GM19372 (cell line): ENCODE data around the gene RAE1.

ENCODE experiments used
- ATAC-seq: cut with Tn5 transposase; IDR thresholded peaks from one replicate; pipeline ENCODE4 v1.9.1; 2021; ENCODE audit warnings: mild to moderate bottlenecking, low read depth, moderate library complexity; ENCODE audit not compliant: unreplicated experiment

RAE1 gene

DNA sequence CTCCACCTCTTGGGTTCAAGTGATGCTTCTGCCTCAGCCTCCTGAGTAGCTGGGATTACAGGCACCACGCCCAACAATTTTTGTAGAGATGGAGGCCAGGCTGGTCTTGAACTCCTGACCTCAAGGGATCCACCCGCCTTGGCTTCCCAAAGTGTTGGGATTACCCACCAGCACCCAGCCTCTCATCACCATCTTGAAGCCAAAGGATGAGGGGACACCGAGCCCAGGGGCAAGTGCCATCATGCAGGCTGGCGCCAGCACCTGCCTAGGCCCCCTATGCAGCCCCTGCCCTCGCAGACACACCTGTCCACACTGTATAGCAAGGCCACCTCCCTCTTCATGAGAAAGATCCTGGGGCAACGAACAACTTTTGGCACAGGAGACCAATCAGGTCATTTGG lies 34.9 kb downstream of the RAE1 start:
- ATAC-seq: no peak

DNA sequence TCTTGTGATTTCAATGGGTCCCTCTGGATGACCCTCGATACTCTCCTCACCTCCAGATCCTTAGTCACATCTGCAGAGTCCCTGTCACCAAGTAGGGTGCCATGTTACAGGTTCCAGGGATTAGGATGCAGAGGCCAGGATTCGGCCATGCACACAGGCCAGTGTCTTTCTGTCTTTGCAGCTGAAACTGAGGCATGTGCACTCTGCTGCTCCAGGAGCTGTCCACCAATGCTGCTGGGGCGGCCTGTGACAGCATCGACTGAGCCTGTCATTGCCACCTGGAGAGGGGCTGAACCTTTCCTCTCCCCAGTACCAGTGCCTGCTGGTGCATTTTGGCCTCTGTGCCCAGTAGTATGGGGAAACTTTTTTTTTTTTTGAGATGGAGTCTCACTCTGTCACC lies 35.7 kb downstream of the RAE1 start:
- no peak for ATAC-seq

DNA sequence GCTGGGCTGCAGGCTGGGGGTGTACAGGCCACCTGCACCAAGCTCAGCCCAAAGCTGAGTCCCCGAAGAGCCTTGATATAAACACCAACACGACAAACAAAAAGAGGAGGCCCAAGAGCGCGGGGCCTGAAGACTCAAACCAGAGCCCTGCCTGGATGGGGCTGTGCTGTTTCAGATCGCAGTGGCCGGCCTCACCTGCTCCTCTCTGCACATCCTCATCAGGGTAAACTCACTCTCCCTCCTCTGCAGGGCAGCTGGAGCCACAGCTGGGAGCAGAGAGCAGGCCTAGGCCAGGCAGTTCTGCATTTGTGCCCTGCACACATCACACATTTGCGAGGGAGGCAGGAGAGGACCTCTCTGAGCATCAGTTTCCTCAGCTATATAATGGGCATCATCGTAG lies 36.4 kb downstream of the RAE1 start:
- ATAC-seq: no peak

DNA sequence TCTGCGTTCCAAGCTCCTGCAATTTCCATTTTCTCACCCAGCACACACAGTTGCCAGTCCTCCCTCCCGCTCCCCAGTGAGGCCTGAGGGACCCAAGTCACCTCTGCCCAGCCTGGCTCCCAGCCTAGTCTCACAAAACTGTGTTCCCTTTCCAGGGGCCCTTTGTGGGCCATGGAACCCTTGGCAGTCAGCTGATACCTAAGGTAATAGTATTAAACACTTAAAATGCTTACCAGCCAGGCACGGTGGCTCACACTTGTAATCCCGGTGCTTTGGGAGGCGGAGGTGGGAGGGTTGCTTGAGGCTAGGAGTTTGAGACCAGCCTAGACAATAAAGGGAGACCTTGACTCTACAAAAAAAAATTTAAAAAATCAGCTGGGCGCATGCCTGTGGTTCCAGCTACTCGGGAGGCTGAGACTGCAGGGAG lies 36.9 kb downstream of the RAE1 start:
- ATAC-seq: no peak

DNA sequence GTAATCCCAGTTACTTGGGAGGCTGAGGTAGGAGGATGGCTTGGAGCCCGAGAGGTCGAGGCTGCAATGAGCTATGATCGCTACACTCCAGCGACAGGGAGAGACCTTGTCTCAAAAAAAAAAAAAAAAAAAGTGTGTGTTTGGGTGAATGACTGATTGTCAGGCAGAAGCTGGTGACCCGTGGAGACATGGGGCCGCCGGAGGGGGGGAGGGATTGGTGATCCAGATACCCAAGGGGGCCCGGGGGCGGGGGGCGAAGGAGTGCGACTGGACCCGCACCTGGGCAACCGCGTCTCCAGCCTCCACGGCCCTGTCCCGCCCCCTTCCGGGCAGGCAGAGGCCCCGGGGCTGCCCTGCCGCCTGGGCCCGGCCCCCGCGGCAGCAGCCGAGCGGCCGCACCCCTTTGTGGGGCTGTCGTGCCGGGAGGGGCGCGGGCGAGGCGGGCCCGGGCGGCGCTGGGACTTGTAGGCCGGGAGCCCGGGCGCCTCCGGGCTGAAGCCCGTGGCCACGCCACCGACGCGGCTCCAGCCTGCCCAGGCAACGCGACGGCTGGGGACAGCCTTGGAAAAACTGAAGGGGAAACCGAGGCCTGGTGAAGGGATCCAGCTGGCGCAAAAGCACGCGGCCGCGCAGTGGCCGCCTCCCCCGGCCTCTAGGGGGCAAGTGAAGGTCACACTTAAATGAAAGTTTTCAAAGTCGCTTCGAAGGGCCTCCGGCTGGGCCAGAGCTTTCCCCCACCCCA lies 38.1 kb downstream of the RAE1 start:
- ATAC-seq: peak; percentile 30

DNA sequence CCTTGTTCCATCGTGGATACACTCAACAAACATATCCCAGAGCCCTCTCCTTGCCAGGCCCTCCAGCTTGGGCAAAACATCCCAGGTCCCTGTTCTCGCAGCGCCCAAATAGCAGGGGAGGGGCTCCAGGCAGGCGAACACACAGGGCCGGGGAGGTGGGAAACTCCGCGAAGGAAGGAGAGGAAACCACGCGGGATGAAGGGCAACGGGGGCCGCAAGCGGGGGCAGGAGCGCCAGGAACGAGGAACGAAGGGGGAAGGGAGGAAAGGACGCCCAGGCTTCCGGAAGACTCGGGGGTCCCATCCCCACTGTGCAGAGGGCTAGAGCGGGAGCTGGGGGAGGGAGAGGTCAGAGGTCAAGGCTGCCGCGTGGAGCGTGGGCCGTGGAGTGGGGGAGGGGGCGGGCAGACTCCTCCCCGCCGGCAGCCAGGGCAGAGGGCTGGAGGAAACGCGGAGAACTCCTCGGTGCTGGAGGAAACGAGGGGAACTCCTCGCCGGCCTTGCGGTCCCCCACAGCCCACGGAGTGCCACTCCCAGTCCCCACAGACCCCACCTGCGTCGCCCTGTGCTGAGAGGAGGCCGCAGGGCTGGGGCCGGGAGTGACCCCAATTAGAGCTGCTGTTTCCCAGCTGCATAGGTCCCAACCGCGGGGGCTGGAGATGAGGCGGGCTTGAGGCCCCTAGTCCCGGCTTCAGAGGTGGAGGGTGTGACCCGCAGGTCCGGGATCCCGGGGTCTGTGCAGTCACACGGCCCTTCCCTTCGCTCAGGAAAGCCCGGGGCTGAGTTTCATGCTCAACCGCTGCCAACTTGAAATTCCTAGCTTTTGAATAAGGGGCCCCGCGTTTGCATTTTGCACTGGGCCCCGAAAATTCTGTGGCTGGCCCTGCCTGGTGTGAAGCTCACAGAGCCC lies 38.9 kb downstream of the RAE1 start:
- no peak for ATAC-seq

DNA sequence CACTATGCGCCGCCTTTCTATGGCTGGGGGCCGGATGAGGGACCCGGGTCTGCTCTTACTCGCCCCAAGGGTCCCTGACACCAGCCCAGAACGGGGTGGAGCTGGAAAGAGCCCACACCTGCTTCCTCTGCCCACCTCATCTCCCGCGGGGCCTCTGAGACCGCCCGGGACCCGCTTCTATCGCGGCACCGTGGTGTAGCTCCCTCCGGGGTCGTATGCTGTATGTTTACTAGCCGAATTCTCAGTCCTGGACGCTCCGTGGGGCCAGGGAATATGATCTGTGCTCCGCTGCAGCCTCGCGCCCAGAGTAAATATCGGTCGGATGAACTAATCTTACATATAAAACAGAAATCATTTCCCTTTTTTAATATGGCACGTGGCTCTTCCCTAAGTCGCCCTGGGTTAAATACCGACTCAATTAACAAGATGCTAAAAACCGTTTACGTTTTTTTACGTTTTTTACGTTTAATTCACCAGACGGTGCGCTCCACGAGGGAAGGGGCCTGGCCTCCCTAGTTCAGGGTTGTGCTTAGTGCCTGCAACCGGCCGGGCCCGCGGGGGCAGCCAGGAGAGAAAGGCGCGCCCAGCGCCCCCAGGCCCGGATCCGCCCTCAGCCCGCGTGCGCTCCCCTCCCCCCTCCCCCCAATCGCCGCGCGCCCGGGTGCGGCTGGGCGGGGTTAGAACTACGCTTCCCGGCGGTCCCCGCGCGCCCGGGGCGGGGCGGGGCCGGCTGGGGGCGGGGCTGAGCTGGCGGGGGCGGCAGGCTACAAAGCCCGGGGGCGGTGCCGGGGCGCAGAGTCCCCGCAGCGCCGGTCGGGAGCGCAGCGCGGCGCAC lies 39.8 kb downstream of the RAE1 start, which contains the start of gene RBM38:
RBM38 (plus strand) TSS at position 793 of the 835 bp plus-strand sequence. CDS start 186 bp downstream, outside the sequence.
- peak; percentile 59 for ATAC-seq

DNA sequence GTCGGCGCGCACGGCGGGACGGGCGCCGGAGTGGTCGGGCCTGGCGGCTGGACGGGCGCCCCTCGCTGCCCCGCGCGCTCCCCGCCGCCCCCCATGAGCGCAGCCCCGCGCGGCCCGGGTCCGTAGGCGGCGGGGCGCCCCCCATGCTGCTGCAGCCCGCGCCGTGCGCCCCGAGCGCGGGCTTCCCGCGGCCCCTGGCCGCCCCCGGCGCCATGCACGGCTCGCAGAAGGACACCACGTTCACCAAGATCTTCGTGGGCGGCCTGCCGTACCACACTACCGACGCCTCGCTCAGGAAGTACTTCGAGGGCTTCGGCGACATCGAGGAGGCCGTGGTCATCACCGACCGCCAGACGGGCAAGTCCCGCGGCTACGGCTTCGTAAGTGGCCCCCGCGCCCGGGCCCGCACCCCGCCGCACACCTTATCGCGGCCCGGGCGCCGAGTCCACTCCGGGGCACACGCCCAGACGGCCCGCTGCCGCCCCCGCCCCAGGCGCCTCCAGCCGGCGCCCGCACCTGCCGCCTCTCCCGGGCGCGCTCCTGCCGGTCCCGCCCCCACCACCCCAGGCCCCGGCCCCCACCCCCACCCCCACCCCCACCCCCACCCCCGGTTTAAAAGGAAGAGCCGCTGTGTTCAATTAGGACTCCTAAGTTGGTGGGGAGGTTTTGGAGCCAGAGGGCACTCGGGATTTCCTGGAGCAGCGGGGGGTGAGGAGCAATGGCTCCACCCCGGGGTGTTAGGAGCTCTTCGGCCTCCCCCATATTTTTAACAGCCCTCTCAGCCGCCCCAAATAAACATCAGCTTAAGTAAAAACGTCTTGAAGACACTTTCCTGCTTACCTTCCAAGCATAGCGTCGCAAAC lies 40.6 kb downstream of the RAE1 start:
- peak; percentile 6 for ATAC-seq

DNA sequence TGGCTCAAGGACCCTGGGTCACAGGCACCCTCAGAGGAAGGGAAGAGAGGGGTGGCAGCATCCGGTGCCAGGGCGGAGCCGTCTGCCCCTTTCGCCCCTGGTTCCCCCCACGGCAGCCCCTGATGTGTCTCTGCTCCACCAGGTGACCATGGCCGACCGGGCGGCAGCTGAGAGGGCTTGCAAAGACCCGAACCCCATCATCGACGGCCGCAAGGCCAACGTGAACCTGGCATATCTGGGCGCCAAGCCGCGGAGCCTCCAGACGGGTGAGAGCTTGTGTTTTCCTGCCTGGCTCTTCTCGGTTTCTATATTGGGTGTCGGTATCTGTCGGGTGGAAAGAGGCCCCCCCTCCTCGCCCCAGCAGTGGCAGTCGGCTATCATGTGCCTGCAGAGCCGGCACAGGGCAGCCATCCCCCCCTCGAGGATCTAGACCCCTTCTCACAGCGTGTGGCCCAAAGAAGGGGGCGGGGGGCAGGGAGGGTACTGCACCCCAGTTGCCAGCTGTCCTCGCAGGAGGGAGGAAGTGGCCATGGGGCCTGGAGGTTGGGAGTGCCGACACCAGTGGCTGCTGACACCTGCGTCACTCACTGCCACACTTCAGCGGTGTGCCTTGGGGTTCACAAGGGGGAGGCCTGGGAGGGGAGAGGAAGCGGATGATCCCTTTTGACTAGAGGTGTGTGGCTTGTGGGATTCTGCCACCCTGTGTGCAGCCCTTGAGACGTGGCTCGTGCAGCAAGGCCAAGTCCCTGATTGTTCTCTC lies 41.6 kb downstream of the RAE1 start:
- ATAC-seq: no peak

DNA sequence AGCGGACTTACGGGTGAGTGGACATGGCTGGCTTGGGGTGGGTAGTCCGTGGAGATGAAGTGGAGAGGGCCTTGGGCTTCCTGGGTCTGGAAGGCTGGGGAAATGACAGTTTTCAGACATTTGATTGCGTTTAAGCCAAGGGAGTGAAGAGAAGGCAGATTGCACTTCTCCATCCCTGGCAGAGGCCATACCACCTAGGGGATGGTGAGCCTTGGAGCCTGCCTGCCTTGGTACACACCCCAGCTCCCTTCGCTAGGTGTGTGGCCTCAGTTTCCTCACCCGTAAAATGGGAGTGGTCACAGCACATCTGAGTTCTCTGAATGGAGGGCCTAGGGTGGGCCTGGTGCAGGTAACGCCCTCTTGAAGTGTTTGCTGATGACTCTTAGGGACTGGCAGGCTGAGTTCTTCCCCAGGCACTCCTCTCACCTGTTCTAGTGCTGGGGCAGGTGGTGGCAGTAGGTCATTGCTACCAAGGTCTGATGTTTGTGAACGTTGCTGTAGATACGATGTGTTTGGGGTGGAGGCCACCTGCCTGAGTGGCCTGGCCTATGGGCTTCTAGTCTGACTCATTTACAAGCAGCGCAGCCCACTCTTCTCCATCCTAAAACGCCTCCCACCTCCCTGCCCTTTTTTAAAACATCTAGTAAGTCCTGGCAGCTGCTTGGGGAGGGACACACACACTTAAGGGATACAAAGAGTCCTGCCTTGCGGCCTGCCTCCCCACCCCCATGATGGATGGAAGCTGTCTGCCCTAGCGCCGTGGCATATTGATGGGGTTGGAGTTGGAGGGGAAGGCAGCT lies 42.5 kb downstream of the RAE1 start:
- ATAC-seq: no peak

DNA sequence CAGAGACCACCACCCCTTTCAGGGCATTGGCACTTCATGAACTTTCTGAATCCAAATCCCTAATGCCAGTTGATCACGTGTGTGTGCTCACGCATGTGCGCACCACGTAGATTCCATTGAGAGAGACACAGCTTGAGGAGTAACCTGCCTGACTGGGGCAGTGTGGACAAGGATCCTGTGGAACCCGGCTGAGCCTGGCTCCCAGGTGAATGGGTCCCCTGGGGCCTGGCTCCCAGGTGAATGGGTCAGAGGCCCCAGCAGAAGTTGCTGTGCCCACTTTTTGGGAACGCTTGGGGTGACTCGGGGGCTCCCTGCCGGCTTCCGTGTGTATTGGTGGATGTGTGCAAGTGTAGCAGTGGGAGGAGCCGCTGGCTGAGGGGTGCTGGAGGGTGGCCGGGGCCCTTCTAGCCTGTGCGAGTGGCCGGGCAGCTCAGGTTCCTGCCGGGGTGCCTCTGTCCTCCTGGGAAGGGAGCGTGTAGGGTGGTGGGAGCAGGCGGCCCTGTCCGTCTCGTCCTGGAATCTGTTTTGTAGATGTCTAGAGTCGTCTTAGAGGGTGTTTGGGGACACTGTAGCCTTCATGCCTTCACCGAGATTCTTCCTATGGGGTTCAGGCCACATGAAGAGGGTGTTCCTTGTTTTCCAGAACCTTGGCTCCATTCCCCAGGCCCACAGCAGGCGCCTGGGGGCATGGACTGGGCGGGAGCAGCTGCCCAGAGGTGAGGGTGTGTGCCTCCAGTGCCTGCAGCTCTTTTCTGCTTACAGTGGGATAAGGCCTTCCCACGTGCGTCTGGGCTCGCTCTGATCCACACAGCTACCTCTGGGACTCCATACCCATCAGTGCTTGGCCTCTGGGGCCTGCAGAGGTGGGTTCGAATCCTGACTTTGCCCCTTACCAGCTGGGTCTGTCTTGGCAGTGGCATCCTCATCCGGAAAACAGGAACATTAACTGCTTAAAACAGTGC lies 43.3 kb downstream of the RAE1 start:
- ATAC-seq: no peak

DNA sequence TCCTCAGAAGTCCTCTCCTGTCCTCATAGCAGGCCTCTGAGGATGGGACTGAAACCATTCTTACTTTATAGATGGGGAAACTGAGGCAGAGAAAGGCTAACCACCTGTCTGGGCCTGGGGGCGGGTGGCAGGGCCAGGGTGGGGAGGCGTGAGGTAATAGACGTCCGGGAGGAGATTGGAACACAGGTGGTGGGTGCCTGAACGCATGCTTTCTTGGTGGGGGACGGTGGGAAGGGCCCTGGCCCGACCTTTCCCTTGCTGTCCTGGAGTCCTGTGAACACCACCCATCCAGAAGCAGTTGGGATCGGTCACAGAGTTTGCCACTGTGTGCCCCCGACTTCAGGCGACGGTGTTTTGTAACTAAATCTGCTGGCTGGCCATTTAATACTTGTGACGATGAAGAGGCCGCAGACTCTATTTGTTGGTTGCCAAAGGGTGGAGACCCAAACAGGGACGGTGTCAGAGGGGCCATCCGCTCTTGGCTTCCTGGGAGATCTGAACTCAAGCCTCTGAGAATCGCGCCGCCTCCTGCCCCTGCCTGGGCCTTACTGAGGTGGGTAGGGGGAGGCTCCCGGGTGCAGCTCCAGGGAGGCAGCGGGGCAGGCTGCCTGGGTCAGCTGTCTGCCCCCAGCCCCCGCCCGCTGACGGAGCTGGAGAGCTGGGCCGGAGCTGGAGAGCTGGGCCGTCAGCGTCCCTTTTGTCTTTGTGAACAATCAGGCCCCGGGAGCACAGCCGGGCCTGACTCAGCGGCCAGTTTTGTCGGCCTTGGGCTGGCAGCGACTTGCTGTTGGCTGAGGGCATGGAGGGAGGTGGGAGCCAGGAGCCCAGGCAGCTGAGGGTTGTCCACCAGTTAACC lies 44.3 kb downstream of the RAE1 start:
- ATAC-seq: no peak

DNA sequence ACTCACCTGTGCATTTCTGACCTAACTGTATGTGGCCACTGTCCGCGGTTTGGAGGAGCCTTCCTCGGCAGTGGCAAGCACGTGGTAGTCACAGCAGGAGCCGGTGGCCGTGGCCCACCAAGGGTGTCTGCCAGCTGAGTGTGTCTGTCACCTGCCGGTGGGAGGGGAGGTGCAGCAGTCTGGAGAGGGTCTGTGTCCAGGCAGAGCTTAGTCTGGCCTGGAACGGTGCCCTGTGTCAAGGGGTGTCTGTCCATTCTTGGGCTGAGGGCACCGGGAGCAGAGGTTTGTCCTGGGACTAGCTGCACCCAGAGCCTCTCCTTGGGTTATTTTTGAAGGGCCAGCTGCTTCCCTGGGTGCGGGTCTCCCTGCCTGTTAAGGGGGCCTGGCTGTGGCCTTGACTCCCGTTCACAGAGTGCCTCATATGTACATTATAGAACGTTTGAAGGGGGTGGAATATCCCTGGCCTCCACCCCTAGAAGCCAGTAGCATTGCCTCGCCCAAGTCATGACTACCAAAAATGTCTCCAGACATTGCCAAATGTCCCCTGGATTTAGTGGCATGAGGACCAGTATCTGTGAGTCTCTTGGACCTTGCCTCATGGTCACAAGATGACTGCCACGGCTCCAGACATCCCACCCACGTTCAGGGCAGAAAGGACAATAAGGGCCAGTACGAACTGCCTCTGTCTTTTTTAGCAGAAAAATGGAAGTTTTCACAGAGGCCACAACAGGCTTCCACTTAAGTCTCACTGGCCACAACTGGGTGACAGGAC lies 45.3 kb downstream of the RAE1 start:
- ATAC-seq: no peak

DNA sequence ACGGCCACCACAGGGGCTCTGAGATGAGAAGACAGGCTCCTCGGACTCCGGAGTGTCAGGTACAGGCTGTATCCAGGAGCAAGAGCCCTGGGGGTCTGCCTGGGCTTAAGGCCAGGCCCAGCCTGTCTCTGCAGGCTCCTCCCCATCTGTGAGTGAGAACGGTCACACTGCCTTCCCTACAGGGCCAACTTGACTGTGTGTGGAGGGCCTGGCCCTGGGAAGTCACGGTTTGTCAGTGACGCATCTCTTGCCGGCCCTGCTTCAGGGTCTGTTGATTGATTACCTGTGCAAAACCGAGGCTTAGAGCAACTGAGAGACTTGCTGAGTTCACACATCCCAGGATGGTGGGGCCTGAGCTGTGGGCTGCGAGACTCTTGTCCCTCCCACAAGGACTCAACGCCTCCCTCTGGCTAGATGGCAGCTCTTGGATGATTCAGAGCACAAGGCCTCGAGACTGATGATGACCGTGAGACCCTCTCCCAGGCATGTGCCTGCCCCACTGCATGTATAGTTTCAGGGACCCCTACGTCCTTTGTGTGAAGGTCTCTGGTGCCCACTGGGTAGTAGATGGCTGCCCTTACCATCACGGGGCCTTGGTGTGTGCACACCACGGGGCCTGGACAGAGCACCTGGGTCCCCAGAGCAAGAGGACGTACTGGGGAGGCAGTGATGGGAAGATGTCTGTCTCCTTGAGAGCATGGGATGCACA lies 46.1 kb downstream of the RAE1 start:
- no peak for ATAC-seq

DNA sequence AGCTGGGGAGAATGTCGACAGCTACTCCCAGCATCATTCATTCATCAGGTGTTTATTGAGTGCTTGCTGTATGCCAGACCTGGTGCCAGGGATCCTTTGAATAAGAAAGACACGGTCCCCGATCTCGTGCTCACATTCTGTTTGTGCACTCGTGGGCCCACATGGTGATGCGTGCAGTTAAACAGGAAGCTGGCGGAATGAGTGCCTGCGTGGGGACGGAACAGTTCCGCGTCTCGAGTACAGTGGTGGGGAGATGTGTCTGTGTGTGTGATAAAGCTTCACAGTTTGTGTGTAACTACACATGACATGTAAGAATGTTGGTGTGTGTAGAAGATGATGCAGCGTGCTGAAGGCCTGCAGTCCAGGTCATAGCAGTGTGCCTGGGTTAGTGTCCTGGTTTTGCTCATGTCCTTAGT lies 46.6 kb downstream of the RAE1 start:
- ATAC-seq: peak; percentile 10
